GM13977 (cell line): ENCODE results near the gene DSC3.
"Not testable (repeated sequence)": the region's sequence is repeated elsewhere in the genome, so short reads cannot be mapped to it uniquely, and the experiment has no call there.

Source experiments
- DNase-seq: peaks from one replicate; pipeline ENCODE4 v3.0.0; 2012; ENCODE audit warnings: low spot score
- in situ Hi-C: fragments of 300-500 bp; cut with MboI; formaldehyde crosslinking; loops from one replicate; pipeline ENCODE4 v1.12.0; 2022; ENCODE audit warnings: low sequenced_read_pairs, low pct_unique_long_range_greater_than_20kb, mixed read lengths, inconsistent platforms; ENCODE audit not compliant: unreplicated experiment
- TF ChIP-seq, protein P1 (sequence below): IDR thresholded peaks from 2 replicates; pipeline ENCODE4 v1.5.1; 2012; ENCODE audit warnings: mild to moderate bottlenecking, control low read depth; ENCODE audit not compliant: insufficient read depth; ENCODE audit errors: extremely low read depth, missing control alignments

Gene DSC3

DNA sequence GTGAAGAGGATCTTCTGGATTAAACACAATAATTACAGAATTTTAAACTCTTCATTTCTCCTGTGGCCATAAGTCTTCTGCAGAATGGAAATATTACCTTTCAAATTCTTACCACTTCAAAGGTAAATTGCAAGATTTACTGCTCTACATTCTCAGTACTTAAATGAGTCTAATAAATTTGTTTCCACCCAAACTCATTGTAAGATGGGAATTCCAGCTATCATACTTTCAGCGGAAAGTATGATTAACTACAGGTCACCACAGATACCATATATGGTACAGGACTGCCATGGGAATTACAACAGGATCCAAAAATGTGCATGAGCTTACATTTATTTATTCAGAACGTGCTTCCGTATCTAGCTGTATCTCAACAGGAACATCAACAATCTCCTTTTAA, 3.1 kb downstream of the DSC3 start:
- in situ Hi-C loops, result no loop called here

GRCh38 chr18:31037686-31038085, 4.9 kb downstream of the DSC3 start:
- in situ Hi-C loops, DNase-seq: not testable (repeated sequence)

More for the DNA sequence above, 3.1 kb downstream of the DSC3 start:
- TF ChIP-seq, protein P1, sequence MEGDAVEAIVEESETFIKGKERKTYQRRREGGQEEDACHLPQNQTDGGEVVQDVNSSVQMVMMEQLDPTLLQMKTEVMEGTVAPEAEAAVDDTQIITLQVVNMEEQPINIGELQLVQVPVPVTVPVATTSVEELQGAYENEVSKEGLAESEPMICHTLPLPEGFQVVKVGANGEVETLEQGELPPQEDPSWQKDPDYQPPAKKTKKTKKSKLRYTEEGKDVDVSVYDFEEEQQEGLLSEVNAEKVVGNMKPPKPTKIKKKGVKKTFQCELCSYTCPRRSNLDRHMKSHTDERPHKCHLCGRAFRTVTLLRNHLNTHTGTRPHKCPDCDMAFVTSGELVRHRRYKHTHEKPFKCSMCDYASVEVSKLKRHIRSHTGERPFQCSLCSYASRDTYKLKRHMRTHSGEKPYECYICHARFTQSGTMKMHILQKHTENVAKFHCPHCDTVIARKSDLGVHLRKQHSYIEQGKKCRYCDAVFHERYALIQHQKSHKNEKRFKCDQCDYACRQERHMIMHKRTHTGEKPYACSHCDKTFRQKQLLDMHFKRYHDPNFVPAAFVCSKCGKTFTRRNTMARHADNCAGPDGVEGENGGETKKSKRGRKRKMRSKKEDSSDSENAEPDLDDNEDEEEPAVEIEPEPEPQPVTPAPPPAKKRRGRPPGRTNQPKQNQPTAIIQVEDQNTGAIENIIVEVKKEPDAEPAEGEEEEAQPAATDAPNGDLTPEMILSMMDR, result no peak
- DNase-seq, result no peak

- TF ChIP-seq, protein P1, result no peak
- no peak for DNase-seq
- in situ Hi-C loops, result no loop called here
Observed at GRCh38 chr18:31034541-31034940, 8.0 kb downstream of the DSC3 start.

DNA sequence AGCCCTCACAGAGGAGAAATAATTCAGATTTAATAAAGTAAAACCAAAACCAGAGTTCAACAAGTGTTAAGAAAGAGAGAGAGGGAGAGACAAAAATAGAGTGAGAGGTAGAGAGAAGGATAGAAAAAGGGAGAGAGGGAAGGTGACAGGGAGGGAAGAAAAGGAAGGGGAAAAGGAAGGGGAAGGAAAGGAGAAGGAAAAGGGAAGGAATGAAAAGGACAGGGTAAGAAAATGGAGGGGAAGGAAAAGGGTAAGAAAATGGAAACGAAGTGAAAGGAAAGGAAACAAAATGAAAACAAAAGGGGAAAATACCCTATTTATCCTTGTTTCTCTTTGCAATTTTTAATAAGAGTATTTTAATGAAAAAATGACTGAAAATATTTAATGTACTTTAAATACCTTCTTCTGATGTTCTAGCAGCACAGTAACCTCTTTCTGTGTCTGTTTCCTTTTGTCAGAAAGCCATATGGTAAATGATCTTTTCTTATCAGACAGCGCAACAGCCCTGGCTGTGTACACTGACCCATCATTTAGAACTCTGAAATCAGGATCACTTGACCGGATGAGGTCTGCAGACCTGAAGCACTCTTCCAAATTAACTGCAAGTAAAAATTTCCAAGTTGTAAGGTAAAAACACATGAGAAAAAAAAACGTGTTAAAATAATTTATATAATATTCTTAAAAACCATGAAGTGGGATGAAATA, 11.8 kb downstream of the DSC3 start:
- DNase-seq, result no peak
- in situ Hi-C loops, result no loop called here
- TF ChIP-seq, protein P1, result no peak

DNA sequence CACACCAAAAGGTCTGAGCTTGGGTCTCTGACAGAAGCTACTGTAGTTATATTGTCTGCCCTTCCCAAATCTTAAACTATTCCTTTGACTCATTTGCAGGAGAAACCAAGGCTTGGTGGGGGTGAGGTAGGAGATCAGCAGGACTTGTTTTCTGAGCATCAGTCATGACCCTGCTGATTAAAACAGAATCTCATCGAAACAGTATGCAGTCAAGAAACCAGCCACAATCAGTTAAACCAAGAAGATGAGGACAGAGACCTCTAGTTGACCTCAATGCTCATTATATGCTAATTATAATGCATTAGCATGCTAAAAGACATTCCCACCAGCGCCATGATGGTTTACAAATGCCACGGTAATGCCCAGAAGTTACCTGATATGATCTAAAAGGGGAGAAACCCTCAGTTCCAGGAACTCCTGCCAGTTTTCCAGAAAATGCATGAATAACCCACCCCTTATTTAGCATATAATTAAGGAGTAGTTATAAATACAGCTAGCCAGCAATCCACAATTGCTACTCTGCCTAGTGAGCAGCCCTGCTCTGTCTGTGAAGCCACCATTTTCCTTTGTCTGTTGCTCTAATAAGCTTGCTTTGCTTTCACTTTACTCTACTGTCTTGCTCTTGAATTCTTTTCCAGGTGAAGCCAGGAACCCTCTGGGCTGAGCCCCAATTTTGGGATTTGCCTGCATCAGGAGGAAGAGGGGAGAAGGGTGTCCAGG, 26.7 kb downstream of the DSC3 start:
- DNase-seq, result no peak
- in situ Hi-C loops, result no loop called here
- TF ChIP-seq, protein P1, result no peak

GRCh38 chr18:31011455-31011854, 31.1 kb downstream of the DSC3 start:
- in situ Hi-C loops, DNase-seq: not testable (repeated sequence)

DNA sequence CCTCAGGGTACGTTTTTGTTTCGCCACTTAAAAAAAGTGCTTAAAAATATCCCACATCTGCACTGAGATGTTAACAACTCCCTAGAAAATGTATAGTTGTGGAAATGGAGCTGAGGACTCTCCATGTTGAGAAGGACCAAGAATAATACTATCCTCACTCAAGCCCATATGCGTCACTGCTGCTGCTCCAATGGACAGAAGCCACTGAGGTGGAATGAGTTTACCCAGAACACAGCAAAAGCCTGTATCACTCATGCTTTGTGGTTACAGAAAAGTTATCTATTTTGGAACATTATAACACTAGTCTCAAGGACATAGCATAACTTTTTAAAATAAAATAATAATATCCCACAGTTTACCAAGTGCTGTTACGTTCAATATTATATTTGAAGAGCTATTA, 31.9 kb downstream of the DSC3 start:
- no peak for DNase-seq
- TF ChIP-seq, protein P1, result no peak
- in situ Hi-C loops, result no loop called here
